Measurements from ENCODE around the gene CSNK1E.

CSNK1E gene

GRCh38 chr22:38272373-38273134, 44.7 kb downstream of the CSNK1E start, which contains the start of gene TMEM184B:
TMEM184B (minus strand) TSS chr22:38273010; CDS start chr22:38247961, 25,049 bp downstream.
- DNase-seq: peak; percentile 86

GRCh38 chr22:38271927-38272372, 45.3 kb downstream of the CSNK1E start:
- DNase-seq: no peak

- no peak for DNase-seq
Measured at GRCh38 chr22:38271101-38271500, 46.1 kb downstream of the CSNK1E start.

GRCh38 chr22:38270091-38270992, 46.9 kb downstream of the CSNK1E start:
- DNase-seq: no peak

- no peak for DNase-seq
Measured at GRCh38 chr22:38269466-38269865, 47.8 kb downstream of the CSNK1E start.

- no peak for DNase-seq
Measured at GRCh38 chr22:38267086-38267485, 50.1 kb downstream of the CSNK1E start.

- DNase-seq: peak; percentile 83
Measured at GRCh38 chr22:38266120-38266519, 51.1 kb downstream of the CSNK1E start.

- no peak for DNase-seq
Measured at GRCh38 chr22:38264322-38264843, 52.9 kb downstream of the CSNK1E start.

- DNase-seq: peak; percentile 27
Measured at GRCh38 chr22:38262051-38262795, 55.0 kb downstream of the CSNK1E start.

- DNase-seq: no peak
Measured at GRCh38 chr22:38260761-38261681, 56.2 kb downstream of the CSNK1E start.

GRCh38 chr22:38259370-38259769, 57.9 kb downstream of the CSNK1E start:
- no peak for DNase-seq

GRCh38 chr22:38258895-38259294, 58.3 kb downstream of the CSNK1E start:
- no peak for DNase-seq

- no peak for DNase-seq
Measured at GRCh38 chr22:38257650-38258250, 59.5 kb downstream of the CSNK1E start.

- DNase-seq: no peak
Measured at GRCh38 chr22:38257181-38257580, 60.1 kb downstream of the CSNK1E start.

- DNase-seq: no peak
Measured at GRCh38 chr22:38255697-38256096, 61.5 kb downstream of the CSNK1E start.

GRCh38 chr22:38251341-38251692, 65.9 kb downstream of the CSNK1E start:
- no peak for DNase-seq

- no peak for DNase-seq
Measured at GRCh38 chr22:38250643-38251340, 66.4 kb downstream of the CSNK1E start.

GRCh38 chr22:38249803-38250642, 67.2 kb downstream of the CSNK1E start:
- DNase-seq: no peak

- DNase-seq: no peak
Measured at GRCh38 chr22:38249301-38249700, 67.9 kb downstream of the CSNK1E start.

- DNase-seq: no peak
Measured at GRCh38 chr22:38248280-38248679, 69.0 kb downstream of the CSNK1E start.
